Lower lobe of right lung (tissue), 2 donors: ENCODE measurements around the gene ARHGDIA. TPM values are rescaled to one million over a fixed set of nuclear protein-coding genes. Genes with fewer than 3 reads are reported as not detected.
A peak's percentile ranks its signal among the peaks of the same experiment; 100 is the strongest.

Source experiments
- ATAC-seq, 2 donors: fragments of 200-7000 bp; cut with Tn5 transposase; one replicate each; pipeline ENCODE4 v1.9.1; 2020 to 2022; ENCODE audit warnings: mild to moderate bottlenecking in 2 of 2, moderate library complexity in 2 of 2
- DNase-seq: peaks from one replicate; pipeline ENCODE4 v3.0.0-alpha.2; 2020
- H3K27ac ChIP-seq: fragments of 200-600 bp; one replicate; pipeline ENCODE4 v1.8.0; 2022
- H3K27me3 ChIP-seq: fragments of 200-600 bp; one replicate; pipeline ENCODE4 v1.8.0; 2022; ENCODE audit warnings: low read depth
- H3K36me3 ChIP-seq: fragments of 200-600 bp; one replicate; pipeline ENCODE4 v1.8.0; 2022; ENCODE audit warnings: mild to moderate bottlenecking
- H3K4me1 ChIP-seq: fragments of 200-600 bp; one replicate; pipeline ENCODE4 v1.8.0; 2022
- H3K4me3 ChIP-seq: fragments of 200-600 bp; one replicate; pipeline ENCODE4 v1.8.0; 2022; ENCODE audit warnings: mild to moderate bottlenecking
- H3K9me3 ChIP-seq: fragments of 200-600 bp; one replicate; pipeline ENCODE4 v1.8.0; 2022
- CTCF ChIP-seq: fragments of 200-600 bp; IDR thresholded peaks from one replicate; pipeline ENCODE4 v1.8.0; 2022; ENCODE audit warnings: antibody characterized with exemption, mild to moderate bottlenecking
- intact Hi-C: fragments of 100-400 bp; cut with DNase I; formaldehyde crosslinking; loops from one replicate; pipeline ENCODE4 v1.11.0; 2022
- total RNA-seq: library from RNA; stranded (reverse); fragmentation: NEBNext Ultra II Directional; extraction: Animal tissue kit (Norgen Biotek cat#: 25700); gene quantifications from one replicate; pipeline ENCODE4 v1.2.1, GENCODE V29; 2021
- donor health status: DM: no; HTN: yes; CAD: no; lungs with severe emphysema.

Gene ARHGDIA
- total RNA-seq, 1 donor from 2014 or later: 331 TPM

- Histone ChIP-seq H3K27me3 (no peaks in the 10 kb centered on the region), H3K36me3 (peaks cover 71% of the 10 kb centered on the region), H3K9me3 (no peaks in the 10 kb centered on the region), H3K27ac (peak overlapping the region; percentile 65), H3K4me3 (no peak overlapping the region), H3K4me1 (peaks cover 77% of the 10 kb centered on the region)
- ATAC-seq (no peak), DNase-seq (no peak)
- intact Hi-C loops: no loop called here
- TF ChIP-seq CTCF: no peak
Measured at GRCh38 chr17:81865733-81866439, 5.3 kb downstream of the ARHGDIA start.

- ATAC-seq: no peak
- H3K27ac ChIP-seq: no peak overlapping the region
- no peaks in the 10 kb centered on the region for H3K9me3 ChIP-seq
- DNase-seq: no peak
- H3K27me3 ChIP-seq: no peaks in the 10 kb centered on the region
- peaks cover 76% of the 10 kb centered on the region for H3K4me1 ChIP-seq
- intact Hi-C loops: no loop called here
- H3K4me3 ChIP-seq: no peak overlapping the region
- H3K36me3 ChIP-seq: peaks cover 71% of the 10 kb centered on the region
- TF ChIP-seq CTCF: no peak
Measured at GRCh38 chr17:81865358-81865732, 5.8 kb downstream of the ARHGDIA start.

GRCh38 chr17:81863833-81864768 is 7.0 kb downstream of the ARHGDIA start:
- H3K27me3 ChIP-seq: no peaks in the 10 kb centered on the region
- TF ChIP-seq CTCF: no peak
- intact Hi-C loops: no loop called here
- ATAC-seq (no peak), DNase-seq (no peak)
- H3K4me3 ChIP-seq: no peak overlapping the region
- H3K27ac ChIP-seq: no peak overlapping the region
- no peaks in the 10 kb centered on the region for H3K9me3 ChIP-seq
- peaks cover 69% of the 10 kb centered on the region for H3K4me1 ChIP-seq
- peaks cover 59% of the 10 kb centered on the region for H3K36me3 ChIP-seq

- Histone ChIP-seq H3K4me1 (peaks cover 69% of the 10 kb centered on the region), H3K4me3 (no peak overlapping the region), H3K36me3 (peaks cover 59% of the 10 kb centered on the region), H3K9me3 (no peaks in the 10 kb centered on the region), H3K27me3 (no peaks in the 10 kb centered on the region), H3K27ac (no peak overlapping the region)
- no peak for TF ChIP-seq CTCF
- no peak for ATAC-seq
- DNase-seq: no peak
- intact Hi-C loops: no loop called here
Measured at GRCh38 chr17:81863123-81863675, 7.9 kb downstream of the ARHGDIA start.

GRCh38 chr17:81860756-81861568 is 10.2 kb downstream of the ARHGDIA start:
- H3K9me3 ChIP-seq: no peaks in the 10 kb centered on the region
- H3K4me3 ChIP-seq: peak overlapping the region; percentile 79
- no peak for TF ChIP-seq CTCF
- ATAC-seq (peak; percentile 96 to 97), DNase-seq (peak; percentile 99)
- intact Hi-C loops: no loop called here
- no peaks in the 10 kb centered on the region for H3K27me3 ChIP-seq
- peaks cover 59% of the 10 kb centered on the region for H3K36me3 ChIP-seq
- H3K4me1 ChIP-seq: peaks cover 56% of the 10 kb centered on the region
- peak overlapping the region; percentile 97 for H3K27ac ChIP-seq
